GM12891 (cell line): ENCODE data around the gene ACOT13.
"Not testable (repeated sequence)": the region's sequence is repeated elsewhere in the genome, so short reads cannot be mapped to it uniquely, and the experiment has no call there.

Source experiments
- DNase-seq: peaks from one replicate; pipeline ENCODE4 v3.0.0; 2011; ENCODE audit warnings: low spot score; ENCODE audit not compliant: insufficient read length
- FAIRE-seq: peaks from 2 replicates; lab custom pipeline; 2011; peaks lifted over from hg19 to GRCh38; lab: Jason Lieb, UNC
- PAX5 ChIP-seq: IDR thresholded peaks from 2 replicates; pipeline ENCODE4 v1.6.1; 2011; ENCODE audit warnings: low read length, moderate library complexity, mild to moderate bottlenecking; ENCODE audit not compliant: insufficient read depth, severe bottlenecking
- POLR2A ChIP-seq: IDR thresholded peaks from 2 replicates; pipeline ENCODE4 v1.6.1; 2011; ENCODE audit warnings: low read depth, low read length, control low read depth
- POLR2AphosphoS5 ChIP-seq: IDR thresholded peaks from 2 replicates; pipeline ENCODE4 v1.6.1; 2011; ENCODE audit warnings: low read depth, low read length, control low read depth
- POU2F2 ChIP-seq: IDR thresholded peaks from 2 replicates; pipeline ENCODE4 v1.6.1; 2011; ENCODE audit warnings: low read depth, mild to moderate bottlenecking, control low read depth, low read length, moderate library complexity
- SPI1 ChIP-seq: IDR thresholded peaks from 2 replicates; pipeline ENCODE4 v1.6.1; 2011; ENCODE audit warnings: low read depth, low read length, control low read depth
- TAF1 ChIP-seq: IDR thresholded peaks from 2 replicates; pipeline ENCODE4 v1.6.1; 2011; ENCODE audit warnings: low read depth, low read length, control low read depth

Gene ACOT13

GRCh38 chr6:24642061-24642460, 24.8 kb upstream of the ACOT13 start:
- TF ChIP-seq SPI1 (no peak), POU2F2 (no peak), TAF1 (no peak), POLR2A (no peak), POLR2AphosphoS5 (no peak), PAX5 (no peak)
- no peak for FAIRE-seq
- DNase-seq: no peak

GRCh38 chr6:24643920-24644319, 23.0 kb upstream of the ACOT13 start:
- no peak for DNase-seq
- TF ChIP-seq TAF1: no peak
- no peak for TF ChIP-seq POLR2A
- no peak for FAIRE-seq

- DNase-seq (no peak), FAIRE-seq (no peak)
- TF ChIP-seq POU2F2 (no peak), POLR2AphosphoS5 (no peak), POLR2A (no peak), SPI1 (no peak), TAF1 (no peak), PAX5 (no peak)
Observed at GRCh38 chr6:24644377-24644776, 22.5 kb upstream of the ACOT13 start.

- TF ChIP-seq POLR2A (no peak), SPI1 (no peak), POU2F2 (no peak), TAF1 (no peak), POLR2AphosphoS5 (no peak), PAX5 (no peak)
- DNase-seq: no peak
Observed at GRCh38 chr6:24646771-24647170, 20.1 kb upstream of the ACOT13 start.

GRCh38 chr6:24648276-24648675, 18.6 kb upstream of the ACOT13 start:
- DNase-seq: no peak
- TF ChIP-seq POLR2A: no peak
- TF ChIP-seq SPI1: no peak
- no peak for TF ChIP-seq POU2F2
- TF ChIP-seq TAF1: no peak
- TF ChIP-seq PAX5: no peak
- no peak for TF ChIP-seq POLR2AphosphoS5
- no peak for FAIRE-seq

More at GRCh38 chr6:24646771-24647170, 20.1 kb upstream of the ACOT13 start:
- FAIRE-seq: peak; percentile 48

GRCh38 chr6:24649691-24650090, 17.2 kb upstream of the ACOT13 start:
- DNase-seq (no peak), FAIRE-seq (no peak)
- no peak for TF ChIP-seq PAX5
- TF ChIP-seq POU2F2: no peak
- no peak for TF ChIP-seq POLR2AphosphoS5
- no peak for TF ChIP-seq POLR2A
- no peak for TF ChIP-seq SPI1
- no peak for TF ChIP-seq TAF1

- DNase-seq (no peak), FAIRE-seq (no peak)
- TF ChIP-seq PAX5: no peak
- no peak for TF ChIP-seq SPI1
Observed at GRCh38 chr6:24650365-24650764, 16.5 kb upstream of the ACOT13 start.

GRCh38 chr6:24655215-24655614, 11.7 kb upstream of the ACOT13 start:
- FAIRE-seq: no peak
- no peak for DNase-seq

GRCh38 chr6:24658573-24659560, 8.0 kb upstream of the ACOT13 start:
- TF ChIP-seq POU2F2 (no peak), PAX5 (no peak), TAF1 (no peak), POLR2AphosphoS5 (no peak), SPI1 (no peak), POLR2A (no peak)
- FAIRE-seq (no peak), DNase-seq (no peak)

More at GRCh38 chr6:24655215-24655614, 11.7 kb upstream of the ACOT13 start:
- TF ChIP-seq POLR2AphosphoS5 (no peak), SPI1 (no peak), TAF1 (no peak), PAX5 (no peak), POU2F2 (no peak), POLR2A (no peak)

GRCh38 chr6:24659561-24659960, 7.3 kb upstream of the ACOT13 start:
- FAIRE-seq: no peak
- TF ChIP-seq TAF1: no peak
- no peak for DNase-seq

GRCh38 chr6:24660105-24660504, 6.8 kb upstream of the ACOT13 start:
- no peak for DNase-seq
- TF ChIP-seq TAF1 (no peak), POU2F2 (no peak), SPI1 (no peak), PAX5 (no peak), POLR2AphosphoS5 (no peak), POLR2A (no peak)
- FAIRE-seq: peak; percentile 58

GRCh38 chr6:24661759-24662158, 5.1 kb upstream of the ACOT13 start:
- FAIRE-seq, DNase-seq: not testable (repeated sequence)
